Astrocyte (in vitro differentiated cells and primary cell): ENCODE measurements around the gene BYSL.

Experiments
- EZH2 ChIP-seq: IDR thresholded peaks from 2 replicates; pipeline ENCODE4 v1.6.1; 2012; ENCODE audit warnings: mild to moderate bottlenecking, low read length, inconsistent platforms; ENCODE audit not compliant: insufficient read depth
- TF ChIP-seq, protein P1 (sequence below): IDR thresholded peaks from 2 replicates; pipeline ENCODE4 v1.5.1; 2011; ENCODE audit warnings: low read depth, mild to moderate bottlenecking, inconsistent platforms, low read length, moderate library complexity; ENCODE audit not compliant: insufficient read depth

DNA sequence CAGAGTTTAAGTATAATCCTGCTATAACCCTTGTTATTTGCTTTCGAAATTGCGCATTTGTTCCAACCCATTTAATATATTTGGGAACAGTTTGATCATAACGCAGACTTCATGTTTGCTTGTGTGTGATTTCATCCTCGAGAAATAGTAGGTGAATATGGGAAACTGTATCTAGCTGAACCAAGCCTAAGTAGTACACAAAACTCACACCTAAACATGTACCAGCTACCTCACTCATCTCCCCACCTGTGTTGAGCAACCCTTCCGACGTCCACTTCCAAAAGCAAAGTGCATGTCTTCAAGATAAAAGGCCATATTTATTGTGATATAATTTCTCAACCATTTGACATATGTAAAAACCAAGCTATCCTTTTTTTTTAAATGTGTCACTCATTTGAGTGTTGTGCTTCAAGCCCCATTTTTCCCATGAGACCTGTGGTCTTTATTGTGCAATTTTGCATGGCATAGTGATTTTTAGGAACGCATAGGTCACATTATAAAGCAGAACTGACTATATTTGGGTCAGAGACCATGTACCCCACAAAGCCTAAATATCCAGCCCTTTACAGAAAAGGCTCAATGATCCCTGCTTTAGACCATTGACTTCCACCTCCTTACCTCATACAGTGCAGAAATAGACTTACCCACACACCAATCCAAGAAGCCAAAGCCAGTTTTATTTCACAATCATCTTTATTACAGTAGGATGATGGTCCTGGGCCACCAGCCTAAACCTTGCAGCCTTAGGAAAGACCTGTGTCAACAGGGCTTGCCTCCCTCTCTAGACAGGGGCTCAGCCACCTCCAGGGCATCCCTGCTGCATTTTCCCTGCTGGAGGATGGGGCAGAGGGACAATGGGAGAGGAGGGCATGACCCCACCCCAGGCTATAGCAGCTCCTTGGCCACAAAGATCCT is 13.2 kb downstream of the BYSL start:
- no peak for TF ChIP-seq EZH2
- TF ChIP-seq, protein P1, sequence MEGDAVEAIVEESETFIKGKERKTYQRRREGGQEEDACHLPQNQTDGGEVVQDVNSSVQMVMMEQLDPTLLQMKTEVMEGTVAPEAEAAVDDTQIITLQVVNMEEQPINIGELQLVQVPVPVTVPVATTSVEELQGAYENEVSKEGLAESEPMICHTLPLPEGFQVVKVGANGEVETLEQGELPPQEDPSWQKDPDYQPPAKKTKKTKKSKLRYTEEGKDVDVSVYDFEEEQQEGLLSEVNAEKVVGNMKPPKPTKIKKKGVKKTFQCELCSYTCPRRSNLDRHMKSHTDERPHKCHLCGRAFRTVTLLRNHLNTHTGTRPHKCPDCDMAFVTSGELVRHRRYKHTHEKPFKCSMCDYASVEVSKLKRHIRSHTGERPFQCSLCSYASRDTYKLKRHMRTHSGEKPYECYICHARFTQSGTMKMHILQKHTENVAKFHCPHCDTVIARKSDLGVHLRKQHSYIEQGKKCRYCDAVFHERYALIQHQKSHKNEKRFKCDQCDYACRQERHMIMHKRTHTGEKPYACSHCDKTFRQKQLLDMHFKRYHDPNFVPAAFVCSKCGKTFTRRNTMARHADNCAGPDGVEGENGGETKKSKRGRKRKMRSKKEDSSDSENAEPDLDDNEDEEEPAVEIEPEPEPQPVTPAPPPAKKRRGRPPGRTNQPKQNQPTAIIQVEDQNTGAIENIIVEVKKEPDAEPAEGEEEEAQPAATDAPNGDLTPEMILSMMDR, result no peak
